ENCODE results near the gene TNK2. TPM values are rescaled to one million over a fixed set of nuclear protein-coding genes. Genes with fewer than 3 reads are reported as not detected.

Gene TNK2
- total RNA-seq, 2 experiments from 2014 or later, result 43.6 to 92.1 TPM

DNA sequence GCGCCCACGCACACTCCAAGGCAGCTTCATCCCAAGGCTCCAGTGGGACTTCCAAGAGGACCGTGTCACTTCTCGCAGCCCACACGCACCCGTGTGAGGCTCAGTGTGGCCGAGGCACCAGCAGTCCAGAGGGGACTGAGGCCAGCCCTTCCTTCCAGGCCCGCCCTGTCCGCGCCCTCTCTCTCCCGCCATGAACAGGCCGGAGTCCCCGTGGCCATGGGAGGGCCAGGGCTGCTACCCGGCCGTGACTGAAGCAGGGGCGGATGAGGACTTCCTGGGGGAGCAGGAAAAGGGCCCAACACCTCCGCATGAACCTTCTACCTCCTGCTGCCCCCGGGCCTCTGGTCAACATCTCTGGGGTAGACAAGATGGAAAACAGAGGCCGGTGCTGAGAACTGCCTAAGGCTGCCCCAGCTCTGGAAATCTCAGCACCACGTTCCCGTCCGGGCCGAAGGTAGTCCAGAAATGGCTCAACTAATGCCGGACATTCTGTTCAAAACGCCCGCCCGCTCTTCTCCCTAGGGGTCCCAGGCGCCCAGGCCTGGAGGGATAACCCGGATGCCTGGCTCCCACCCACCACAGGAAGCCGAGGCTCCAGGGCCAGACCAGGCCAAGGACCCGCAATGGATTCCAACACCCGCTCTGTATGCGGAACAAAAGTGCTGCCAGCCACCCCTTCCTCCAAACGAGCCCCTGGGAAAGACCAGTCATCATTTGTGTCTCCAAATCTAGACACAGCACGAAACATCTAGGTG is 32.7 kb downstream of the TNK2 start:
- intact Hi-C loops (cut with micrococcal nuclease; ENCODE audit: unreplicated experiment), result no loop called here
- no peak overlapping the region for H3K4me3 ChIP-seq (ENCODE audit: low read depth, low read length, poor library complexity, severe bottlenecking)
- DNase-seq (ENCODE audit: low spot score), result no peak
- H3K36me3 ChIP-seq (ENCODE audit: insufficient read depth, low read length), result peaks cover 13% of the 10 kb centered on the region
- no peak overlapping the region for H3K27ac ChIP-seq (ENCODE audit: low read depth, low read length, poor library complexity, severe bottlenecking)
- CTCF ChIA-PET (ENCODE audit: unreplicated experiment), result no interaction called here
- no peaks in the 10 kb centered on the region for H3K9me2 ChIP-seq (ENCODE audit: insufficient read depth, low read length)
- H3K4me2 ChIP-seq (ENCODE audit: low read length), result no peak overlapping the region
- no TSS peak for BruUV-seq (replicated peaks)
- no peaks in the 10 kb centered on the region for H3K9me3 ChIP-seq (ENCODE audit: low read length)
- H4K20me1 ChIP-seq (ENCODE audit: insufficient read depth, low read length), result no peaks in the 10 kb centered on the region
- TF ChIP-seq EZH2phosphoT487 (IDR thresholded peaks at IDR 0.05; ENCODE audit: borderline replicate concordance, low read depth, low read length) (no peak), CTCF (conservative IDR thresholded peaks at IDR 0.05; ENCODE audit: low read length) (no peak)
- H3K79me2 ChIP-seq (ENCODE audit: insufficient read depth, low read depth, low read length), result no peaks in the 10 kb centered on the region
- no peaks in the 10 kb centered on the region for H3K4me1 ChIP-seq (ENCODE audit: insufficient read depth, low read length, poor library complexity, severe bottlenecking)
- H2AFZ ChIP-seq (ENCODE audit: low read length), result no peak overlapping the region
- POLR2A ChIA-PET, result no interaction called here

DNA sequence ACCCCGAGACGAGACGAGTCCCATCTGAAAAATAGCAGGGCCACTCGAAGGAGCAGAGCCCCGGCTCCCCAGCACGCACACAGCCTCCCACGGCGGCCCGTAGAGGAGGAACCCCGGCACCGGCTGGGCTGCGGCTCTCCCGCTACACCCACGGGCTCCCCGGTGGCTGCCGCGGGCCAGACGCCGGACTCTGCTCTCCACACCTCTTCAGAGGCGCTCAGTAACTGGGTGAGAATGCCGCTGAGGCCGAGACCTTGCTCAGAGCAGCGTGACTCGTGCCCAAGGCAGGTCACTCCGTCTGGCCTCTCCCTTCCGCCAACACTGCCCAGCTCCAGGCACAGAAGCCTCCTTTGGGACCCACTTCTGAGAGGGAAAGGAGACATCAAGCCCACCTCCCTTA is 34.4 kb downstream of the TNK2 start:
- H4K20me1 ChIP-seq (ENCODE audit: insufficient read depth, low read length), result no peaks in the 10 kb centered on the region
- no peaks in the 10 kb centered on the region for H3K79me2 ChIP-seq (ENCODE audit: insufficient read depth, low read depth, low read length)
- intact Hi-C loops (cut with micrococcal nuclease; ENCODE audit: unreplicated experiment), result no loop called here
- no peaks in the 10 kb centered on the region for H3K9me3 ChIP-seq (ENCODE audit: low read length)
- DNase-seq (ENCODE audit: low spot score), result no peak
- H3K4me1 ChIP-seq (ENCODE audit: insufficient read depth, low read length, poor library complexity, severe bottlenecking), result no peaks in the 10 kb centered on the region
- H3K36me3 ChIP-seq (ENCODE audit: insufficient read depth, low read length), result peaks cover 20% of the 10 kb centered on the region
- ChIA-PET POLR2A (no interaction called here), CTCF (ENCODE audit: unreplicated experiment) (no interaction called here)
- no peak overlapping the region for H3K27ac ChIP-seq (ENCODE audit: low read depth, low read length, poor library complexity, severe bottlenecking)
- no peak overlapping the region for H3K4me3 ChIP-seq (ENCODE audit: low read depth, low read length, poor library complexity, severe bottlenecking)
- no peak overlapping the region for H2AFZ ChIP-seq (ENCODE audit: low read length)
- H3K9me2 ChIP-seq (ENCODE audit: insufficient read depth, low read length), result no peaks in the 10 kb centered on the region
- TF ChIP-seq CTCF (conservative IDR thresholded peaks at IDR 0.05; ENCODE audit: low read length) (no peak), EZH2phosphoT487 (IDR thresholded peaks at IDR 0.05; ENCODE audit: borderline replicate concordance, low read depth, low read length) (no peak)
- no TSS peak for BruUV-seq (replicated peaks)
- no peak overlapping the region for H3K4me2 ChIP-seq (ENCODE audit: low read length)

DNA sequence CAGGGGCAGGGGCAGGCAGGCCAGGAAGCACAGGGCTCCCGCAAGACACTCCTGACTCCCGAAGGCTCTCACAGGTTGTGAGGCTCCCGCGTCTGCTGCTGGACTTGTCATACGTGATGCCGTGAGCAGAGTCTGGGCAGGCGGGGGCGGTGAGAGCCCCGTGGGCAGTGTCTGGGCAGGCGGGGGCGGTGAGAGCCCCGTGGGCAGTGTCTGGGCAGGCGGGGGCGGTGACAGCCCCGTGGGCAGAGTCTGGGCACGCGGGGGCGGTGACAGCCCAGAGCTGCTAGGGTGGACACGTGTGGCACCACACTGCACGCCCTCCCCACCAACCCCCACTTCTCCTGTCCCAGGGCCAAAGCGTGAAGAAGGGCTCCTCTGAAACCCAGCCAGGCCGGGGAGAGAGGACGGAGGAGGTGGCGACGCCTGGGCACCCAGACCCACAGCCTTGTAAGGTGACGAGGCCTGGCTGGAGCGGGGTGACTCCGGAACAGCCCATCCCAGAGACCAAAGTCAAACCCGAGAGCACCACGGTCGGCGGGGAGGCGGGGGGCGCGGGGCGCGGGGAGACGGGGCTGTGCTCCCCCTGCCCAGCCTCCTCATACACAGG is 35.0 kb downstream of the TNK2 start:
- Histone ChIP-seq H4K20me1 (ENCODE audit: insufficient read depth, low read length) (no peaks in the 10 kb centered on the region), H3K4me2 (ENCODE audit: low read length) (no peak overlapping the region), H2AFZ (ENCODE audit: low read length) (no peak overlapping the region), H3K27ac (ENCODE audit: low read depth, low read length, poor library complexity, severe bottlenecking) (no peak overlapping the region), H3K4me3 (ENCODE audit: low read depth, low read length, poor library complexity, severe bottlenecking) (no peak overlapping the region), H3K9me3 (ENCODE audit: low read length) (no peaks in the 10 kb centered on the region), H3K9me2 (ENCODE audit: insufficient read depth, low read length) (no peaks in the 10 kb centered on the region), H3K36me3 (ENCODE audit: insufficient read depth, low read length) (peaks cover 20% of the 10 kb centered on the region), H3K79me2 (ENCODE audit: insufficient read depth, low read depth, low read length) (no peaks in the 10 kb centered on the region), H3K4me1 (ENCODE audit: insufficient read depth, low read length, poor library complexity, severe bottlenecking) (no peaks in the 10 kb centered on the region)
- TF ChIP-seq CTCF (conservative IDR thresholded peaks at IDR 0.05; ENCODE audit: low read length) (no peak), EZH2phosphoT487 (IDR thresholded peaks at IDR 0.05; ENCODE audit: borderline replicate concordance, low read depth, low read length) (no peak)
- DNase-seq (ENCODE audit: low spot score), result no peak
- POLR2A ChIA-PET, result interaction anchor here (0.6 kb wide), 1 partner anchor 17 kb away, joined by 4 read pairs; no protein-coding TSS in a partner anchor
- intact Hi-C loops (cut with micrococcal nuclease; ENCODE audit: unreplicated experiment), result no loop called here
- BruUV-seq (replicated peaks), result no TSS peak
- CTCF ChIA-PET (ENCODE audit: unreplicated experiment), result no interaction called here

Data from OCI-LY7 (cell line).